Suppressor macrophage (primary cell): Measurements from ENCODE around the gene PLEKHH2.
"Not testable (repeated sequence)": the region's sequence is repeated elsewhere in the genome, so short reads cannot be mapped to it uniquely, and the experiment has no call there.

Experiments used
- DNase-seq, 4 experiments: peaks; one replicate each; pipeline ENCODE4 v3.0.0-alpha.2; 2020 to 2022
- total RNA-seq, 17 experiments: gene quantifications; one replicate each; lab custom pipeline; 2026; ENCODE audit warnings: mixed read lengths in 6 of 17, inconsistent platforms in 3 of 17; lab: John Stamatoyannopoulos, UW

PLEKHH2 gene
- 0 to 5.0 (median 0.14) reads per million in 17 experiments for total RNA-seq

- DNase-seq: peak; percentile 79 to 89 (median 81)
Measured at GRCh38 chr2:43637030-43637803, at the start of gene PLEKHH2. Gene PLEKHH2 (plus strand): TSS chr2:43637260. CDS start chr2:43644674, 7,414 bp downstream.

DNA sequence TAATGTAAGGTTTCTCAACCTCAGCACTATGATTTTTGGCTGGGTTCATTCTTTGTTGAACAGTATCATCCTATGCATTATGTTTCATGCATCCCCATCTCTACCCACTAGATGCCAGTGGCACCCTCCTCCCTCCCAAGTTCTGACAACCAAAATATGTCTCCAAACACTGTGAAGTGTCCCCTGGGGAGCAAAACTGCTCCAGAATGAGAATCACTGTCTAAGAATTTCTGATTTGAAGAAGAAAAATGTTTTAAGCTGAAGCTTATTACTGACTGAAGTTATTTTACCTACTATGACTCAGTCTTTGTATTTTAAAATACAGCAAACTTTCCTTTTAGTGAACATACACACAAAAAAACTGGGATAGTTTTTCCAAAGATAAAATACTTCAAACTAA is 44.6 kb upstream of the PLEKHH2 start:
- no peak for DNase-seq

DNA sequence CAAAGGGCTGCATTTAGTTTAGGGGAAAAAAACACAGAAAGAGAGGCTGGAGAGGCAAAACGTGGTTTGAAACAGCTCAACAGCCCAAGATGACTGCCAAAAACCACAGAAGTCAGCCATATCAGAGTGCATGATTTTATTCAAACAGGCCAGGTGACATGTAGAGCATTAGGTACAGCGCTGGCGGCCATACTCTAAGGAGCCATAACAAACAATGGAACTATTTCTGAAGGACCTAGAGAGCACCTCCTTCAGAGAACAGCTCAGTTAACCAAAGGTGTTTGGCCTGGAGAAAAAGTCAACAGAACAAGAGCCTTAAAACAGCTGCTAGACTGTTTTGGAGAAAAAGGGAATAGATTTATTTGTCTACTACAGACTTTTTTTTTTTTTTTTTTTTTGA is 43.8 kb upstream of the PLEKHH2 start:
- DNase-seq: no peak

- DNase-seq: no peak
Measured at GRCh38 chr2:43594875-43595274, 42.2 kb upstream of the PLEKHH2 start.

DNA sequence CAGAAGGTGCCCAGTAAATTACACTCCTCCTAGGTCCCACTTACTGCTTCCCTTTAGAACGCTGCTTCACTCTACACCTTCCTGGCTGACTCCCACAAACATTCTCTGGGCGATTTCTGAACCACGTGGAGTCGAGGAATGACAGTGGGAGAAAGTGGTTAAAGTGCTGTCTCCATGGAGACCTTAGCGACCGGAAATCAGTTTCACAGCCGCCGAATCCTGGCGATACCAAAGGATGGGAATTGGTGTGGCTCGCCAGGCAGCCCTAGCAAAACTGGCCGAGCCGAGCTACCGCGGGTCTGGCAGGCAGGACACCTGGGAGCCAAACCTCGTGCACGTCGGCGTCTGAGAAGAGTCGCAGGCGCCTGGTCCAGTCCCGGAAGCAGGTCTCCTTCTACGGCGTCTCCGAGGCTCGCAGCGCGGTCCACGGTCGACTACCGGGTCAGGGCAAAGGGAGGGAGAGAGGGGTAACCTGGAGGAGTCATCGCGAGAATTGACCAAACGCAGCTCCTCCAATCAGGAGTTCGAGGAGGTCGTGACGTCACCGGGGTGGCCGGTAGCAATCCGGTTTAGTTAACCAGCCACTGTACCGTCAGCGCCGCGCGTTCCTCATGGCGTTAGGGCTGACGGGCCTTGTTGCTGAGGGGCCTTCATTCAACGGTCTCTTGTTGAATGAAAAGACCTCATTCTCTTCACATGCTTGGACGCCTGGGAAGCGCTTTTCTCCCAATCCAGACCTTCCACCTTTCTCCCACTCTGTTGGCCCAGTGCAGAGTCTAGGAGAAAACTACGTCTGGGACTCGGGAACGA is 41.3 kb upstream of the PLEKHH2 start, which contains the start of gene THADA:
Gene THADA, minus strand, starts transcription at position 436 of the 810 bp plus-strand sequence. CDS start 3,646 bp downstream, outside the sequence.
- peak; percentile 99 to 100 (median 100) for DNase-seq

- DNase-seq: not testable (repeated sequence)
Measured at GRCh38 chr2:43600596-43600995, 36.5 kb upstream of the PLEKHH2 start.

DNA sequence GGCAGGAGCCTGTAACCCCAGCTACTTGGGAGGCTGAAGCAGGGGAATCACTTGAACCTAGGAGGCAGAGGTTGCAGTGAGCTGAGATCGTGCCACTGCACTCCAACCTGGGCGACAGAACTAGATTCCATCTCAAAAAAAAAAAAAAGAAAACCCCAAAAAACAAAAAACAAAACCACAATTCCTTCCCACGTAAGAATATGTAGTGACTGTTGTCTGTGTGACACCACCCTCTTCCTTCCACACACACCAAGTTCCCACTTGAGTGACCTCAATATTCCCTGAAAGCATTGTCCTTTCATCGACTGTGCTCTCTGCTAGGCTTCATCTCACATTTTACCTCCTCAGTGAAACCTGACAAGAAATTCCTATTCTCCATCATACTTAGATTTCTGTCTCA is 32.4 kb upstream of the PLEKHH2 start:
- DNase-seq: peak in 2 of 4 experiments; percentile 12 to 23

GRCh38 chr2:43605079-43605655 is 31.9 kb upstream of the PLEKHH2 start:
- DNase-seq: peak; percentile 41 to 59 (median 53)

DNA sequence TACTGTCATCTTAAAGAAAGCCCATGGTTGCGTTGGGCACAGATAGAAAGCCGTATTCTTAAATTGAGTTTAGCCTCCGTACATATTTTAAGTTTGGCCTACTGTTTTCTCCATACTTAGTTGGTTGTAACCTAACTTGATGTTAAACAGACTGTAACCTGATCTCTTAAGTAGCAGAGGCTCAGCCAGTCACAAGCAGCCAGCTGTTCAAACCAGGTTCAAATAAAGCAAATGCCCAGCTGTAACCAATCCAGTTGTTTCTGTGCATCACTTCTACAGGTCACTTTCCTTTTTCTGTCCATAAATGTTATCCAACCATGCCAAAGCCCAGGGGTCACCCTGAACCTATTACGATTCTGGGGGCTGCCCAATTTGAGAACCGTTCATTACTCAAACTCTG is 31.2 kb upstream of the PLEKHH2 start:
- no peak for DNase-seq

DNA sequence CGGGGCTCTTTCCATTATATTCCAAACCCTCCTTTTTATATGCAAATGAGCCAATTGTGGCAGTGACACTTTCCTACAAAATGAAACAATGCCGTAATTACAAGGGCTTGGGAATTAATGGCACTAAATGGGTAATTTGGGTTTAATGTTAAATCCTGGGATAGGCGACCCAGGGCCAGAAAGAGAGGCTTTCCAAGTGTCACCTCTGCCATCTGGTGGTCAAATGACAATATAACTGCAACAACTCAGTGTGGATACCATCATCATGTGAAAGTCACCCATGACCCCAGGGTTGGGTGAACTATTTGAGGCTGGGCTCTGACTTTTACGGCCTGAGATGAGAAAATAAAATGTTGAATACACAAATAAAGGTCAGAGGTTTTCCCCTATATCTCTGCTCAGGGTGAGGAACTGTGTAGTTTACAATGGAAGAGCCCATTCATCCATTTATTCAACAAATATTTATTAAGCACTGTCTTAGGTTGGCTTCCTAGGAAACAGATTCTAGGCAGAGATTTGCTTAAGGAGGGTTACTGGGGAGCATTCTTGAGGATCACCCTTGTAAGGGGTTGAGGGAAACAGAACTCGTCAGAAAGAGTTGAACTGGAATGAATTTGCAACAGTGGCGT is 27.7 kb upstream of the PLEKHH2 start:
- DNase-seq: peak; percentile 67 to 81 (median 71)

- DNase-seq: no peak
Measured at GRCh38 chr2:43610361-43610760, 26.7 kb upstream of the PLEKHH2 start.

DNA sequence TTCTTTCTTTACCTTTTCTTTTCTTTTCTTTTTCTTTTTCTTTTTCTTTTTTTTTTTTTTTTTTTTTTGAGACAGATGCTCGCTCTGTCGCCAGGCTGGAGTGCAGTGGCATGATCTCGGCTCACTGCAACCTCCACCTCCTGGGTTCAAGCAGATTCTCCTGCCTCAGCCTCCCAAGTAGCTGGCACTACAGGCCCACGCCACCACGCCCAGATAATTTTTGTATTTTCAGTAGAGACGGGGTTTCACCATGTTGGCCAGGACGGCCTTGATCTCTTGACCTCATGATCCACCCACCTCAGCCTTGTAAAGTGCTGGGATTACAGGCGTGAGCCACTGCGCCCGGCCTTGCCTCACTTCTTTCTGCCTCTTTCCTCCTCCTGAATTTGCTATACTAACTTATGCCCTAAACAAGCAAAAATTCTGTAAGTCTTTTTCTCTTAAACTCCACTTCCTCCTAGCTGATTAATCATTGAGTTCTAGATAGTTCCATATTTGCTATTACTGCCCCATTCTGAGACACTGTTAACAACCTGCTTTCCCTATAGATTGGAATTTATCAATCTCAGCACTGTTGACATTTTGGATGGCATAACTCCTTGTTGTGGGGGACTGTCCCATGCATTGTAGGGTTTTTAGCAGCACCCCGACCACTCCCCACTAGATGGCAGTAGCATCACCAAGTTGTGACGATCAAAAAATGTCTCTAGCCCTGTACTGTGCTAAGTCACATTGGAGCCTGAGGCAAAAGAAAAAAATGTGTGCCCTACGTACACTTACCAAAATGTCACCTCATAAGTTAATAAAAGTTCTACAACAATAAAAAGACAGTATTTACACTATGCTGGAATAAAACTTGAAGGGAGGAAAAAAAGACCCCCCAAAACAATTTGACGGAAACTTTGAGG is 24.8 kb upstream of the PLEKHH2 start:
- DNase-seq: peak; percentile 77 to 89 (median 84)

DNA sequence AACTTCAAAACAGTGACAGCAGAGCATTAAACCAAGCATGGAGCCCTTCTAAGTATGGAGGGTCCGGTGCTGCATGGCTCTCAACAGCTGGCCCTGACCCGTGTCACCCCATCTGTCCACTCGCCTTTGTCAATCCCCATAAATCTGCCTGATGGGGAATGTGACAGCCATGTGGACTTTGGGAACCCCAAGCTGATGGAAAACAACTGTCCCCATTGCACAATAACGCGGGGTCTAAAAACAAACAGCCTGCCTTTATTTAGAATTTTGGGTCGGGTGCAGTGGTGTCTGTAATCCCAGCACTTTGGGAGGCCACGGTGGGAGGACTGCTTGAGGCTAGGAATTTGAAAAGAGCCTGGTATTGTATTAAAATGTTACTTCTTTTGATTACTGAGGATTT is 24.1 kb upstream of the PLEKHH2 start:
- no peak for DNase-seq

DNA sequence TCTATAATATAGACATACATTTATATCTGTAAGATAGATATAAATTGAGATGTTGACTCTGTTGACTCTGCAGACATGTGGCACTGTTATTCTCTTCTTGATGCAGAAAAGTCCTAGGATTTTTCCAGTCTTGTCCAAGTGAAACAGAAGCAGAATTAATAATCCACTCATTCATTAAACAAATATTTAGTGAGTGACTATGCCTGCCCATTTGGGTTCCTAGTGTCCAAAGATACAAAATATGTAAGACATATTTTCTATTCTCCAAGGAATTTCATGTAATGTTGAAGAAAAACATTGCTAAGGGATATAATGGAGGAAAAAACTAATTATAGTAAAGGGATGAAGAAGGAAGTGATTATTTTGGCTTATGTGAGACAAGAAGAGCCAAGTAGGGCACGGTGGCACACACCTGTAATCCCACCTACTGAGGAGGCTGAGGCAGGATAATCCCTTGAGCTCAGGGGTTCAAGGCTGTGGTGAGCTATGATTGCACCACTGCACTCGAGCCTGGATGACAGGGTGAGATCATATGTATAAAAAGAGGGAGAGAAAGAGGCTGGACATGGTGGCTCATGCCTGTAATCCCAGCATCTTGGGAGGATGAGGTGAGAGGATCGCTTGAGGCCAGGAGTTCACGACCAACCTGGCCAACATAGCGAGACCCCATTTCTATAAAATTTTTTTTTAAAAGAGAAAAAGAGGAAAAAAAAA is 19.9 kb upstream of the PLEKHH2 start:
- no peak for DNase-seq

DNA sequence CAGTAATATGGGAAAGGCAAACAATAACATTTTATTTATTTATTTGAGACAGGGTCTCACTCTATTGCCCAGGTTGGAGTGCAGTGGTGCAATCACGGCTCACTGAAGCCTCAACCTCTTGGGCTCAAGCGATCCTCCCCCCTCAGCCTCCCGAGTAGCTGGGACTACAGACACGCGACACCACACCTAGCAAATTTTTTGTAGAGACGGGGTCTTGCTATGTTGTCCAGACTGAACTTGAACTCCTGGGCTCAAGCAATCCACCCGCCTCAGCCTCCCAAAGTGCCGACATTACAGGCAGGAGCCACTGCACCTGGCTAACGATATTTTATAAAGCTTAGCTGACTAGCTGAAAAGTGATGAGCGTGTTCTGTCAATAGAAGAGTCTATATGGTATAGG is 17.5 kb upstream of the PLEKHH2 start:
- no peak for DNase-seq

- no peak for DNase-seq
Measured at GRCh38 chr2:43622931-43623451, 14.1 kb upstream of the PLEKHH2 start.

DNA sequence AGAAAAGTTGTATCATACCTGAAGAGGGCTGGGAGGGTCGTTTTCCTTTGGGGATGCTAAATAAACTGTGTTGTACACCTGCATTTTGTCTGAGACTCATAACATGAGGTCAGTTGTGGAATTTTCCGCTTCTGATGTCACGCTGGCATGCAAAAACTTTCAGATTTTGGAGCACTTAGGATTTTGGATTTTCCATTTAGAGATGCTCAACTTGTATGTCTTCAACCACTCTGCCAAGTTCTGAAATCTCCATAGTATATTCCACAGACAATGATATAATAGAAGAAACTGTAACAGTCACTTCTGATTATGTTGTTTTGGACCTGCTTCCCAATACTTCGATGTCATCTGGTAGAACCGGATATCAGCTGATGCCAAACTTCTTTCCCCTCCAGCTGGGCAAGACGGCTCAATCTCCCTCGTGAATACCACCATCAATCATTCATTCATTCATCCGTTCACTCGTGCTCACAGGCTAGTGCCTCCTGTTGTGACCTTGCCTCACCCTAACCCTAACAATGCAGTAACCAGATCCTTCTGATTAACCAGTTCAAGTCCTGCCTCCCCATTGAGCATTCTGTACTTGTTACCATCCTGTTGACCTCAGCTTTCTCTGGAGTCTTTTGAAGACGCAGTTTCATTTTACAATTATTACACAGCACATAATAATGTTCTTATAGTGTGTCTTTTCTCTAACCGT is 5.3 kb upstream of the PLEKHH2 start:
- no peak for DNase-seq

- DNase-seq: no peak
Measured at GRCh38 chr2:43634604-43635306, 2.3 kb upstream of the PLEKHH2 start.

DNA sequence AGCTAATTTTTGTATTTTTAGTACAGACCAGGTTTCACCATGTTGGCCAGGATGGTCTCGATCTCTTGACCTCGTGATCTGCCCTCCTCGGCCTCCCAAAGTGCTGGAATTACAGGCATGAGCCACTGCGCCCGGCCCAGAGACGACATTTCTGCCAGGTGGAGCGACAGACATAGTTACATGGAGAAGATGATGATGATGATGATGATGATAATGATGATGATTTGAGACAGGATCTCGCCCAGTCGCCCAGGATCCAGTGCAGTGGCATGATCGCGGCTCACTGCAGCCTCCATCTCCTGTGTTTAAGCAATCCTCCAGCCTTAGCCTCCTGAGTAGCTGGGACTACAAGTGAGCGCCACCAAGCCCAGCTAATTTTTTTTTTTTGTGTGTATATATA is 907 bp upstream of the PLEKHH2 start:
- not testable (repeated sequence) for DNase-seq
